ENCODE results near the gene KIF1A. TPM values are rescaled to one million over a fixed set of nuclear protein-coding genes. Genes with fewer than 3 reads are reported as not detected.

The KIF1A gene
- total and polyA plus RNA-seq, 2 donors (not counting 3 experiments of a cell fraction or from before 2014, with no cell fraction given) = 0.11 to 0.64 TPM

DNA sequence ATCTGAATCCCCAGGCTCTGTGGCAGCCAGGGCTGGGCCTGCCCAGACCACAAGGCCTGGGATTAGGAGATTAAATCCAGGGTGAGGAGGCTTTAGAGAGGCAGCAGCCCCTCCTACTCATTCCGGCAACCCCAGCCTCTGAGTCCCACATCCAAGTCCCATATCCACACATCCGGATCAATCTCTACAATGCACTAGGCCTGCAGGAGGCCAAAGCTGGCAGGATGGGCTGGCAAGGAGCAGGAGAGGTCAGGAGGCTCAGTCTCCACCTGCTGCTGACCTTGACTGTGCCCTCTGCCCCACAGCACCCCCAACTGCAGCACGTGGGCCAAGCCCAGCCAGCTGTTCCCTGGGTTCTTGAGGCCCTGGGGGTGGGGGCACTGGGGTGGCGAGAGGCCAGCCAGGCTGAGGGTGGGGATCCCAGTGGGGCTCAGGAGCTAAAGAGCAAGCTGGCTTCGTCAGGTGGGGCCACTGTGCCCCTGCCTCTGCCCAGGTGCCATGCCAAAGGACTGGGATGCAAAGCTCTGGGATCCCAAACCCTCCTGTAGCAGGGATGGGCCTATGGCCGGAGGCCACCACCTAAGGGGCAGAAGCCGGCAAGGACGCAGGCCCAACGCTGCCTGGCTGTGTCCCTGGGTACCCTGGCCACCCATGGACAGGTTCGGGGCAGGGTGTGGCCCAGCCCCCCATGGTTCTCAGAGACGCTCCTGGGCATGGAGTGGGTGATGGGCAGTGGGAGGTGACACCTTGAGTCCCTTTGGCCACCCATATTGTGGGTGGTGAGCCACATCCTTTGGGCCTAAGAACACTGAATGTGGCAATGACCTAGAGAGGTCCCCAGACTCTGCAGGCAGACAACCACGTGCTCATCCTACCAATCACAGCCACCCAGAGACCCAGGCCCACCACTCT is 3.2 kb downstream of the KIF1A start:
- Histone ChIP-seq H4K20me1 (replicated peaks; ENCODE audit: control insufficient read depth, extremely low read depth, insufficient read depth, low read length) (no peaks in the 10 kb centered on the region), H3K27me3 (ENCODE audit: control insufficient read depth in 2 of 2, insufficient read depth in 2 of 2, low read length in 2 of 2) (peaks cover 21 to 32% of the 10 kb centered on the region in 2 experiments), H2AFZ (ENCODE audit: low read depth, low read length) (no peak overlapping the region), H3K4me1 (ENCODE audit: control insufficient read depth, extremely low read depth, insufficient read depth, low read length) (no peaks in the 10 kb centered on the region), H3K9me3 (replicated peaks; ENCODE audit: control insufficient read depth, insufficient read depth, low read length) (no peaks in the 10 kb centered on the region), H3K9ac (replicated peaks; ENCODE audit: extremely low read depth, insufficient read depth, low read length) (no peak overlapping the region), H3K79me2 (ENCODE audit: control insufficient read depth, insufficient read depth, low read length) (no peaks in the 10 kb centered on the region), H3K4me3 (replicated peaks in 1 of 3; ENCODE audit: insufficient read depth in 1 of 3, low read depth in 1 of 3, low read length in 3 of 3) (no peak overlapping the region), H3K9me1 (replicated peaks; ENCODE audit: control insufficient read depth, extremely low read depth, insufficient read depth, low read length) (no peaks in the 10 kb centered on the region), H3K27ac (ENCODE audit: insufficient read depth, low read depth, low read length) (no peak overlapping the region), H3K36me3 (ENCODE audit: control insufficient read depth in 2 of 2, extremely low read depth in 1 of 2, insufficient read depth in 2 of 2, low read length in 2 of 2) (no peaks in the 10 kb centered on the region), H3K4me2 (ENCODE audit: insufficient read depth, low read length) (no peak overlapping the region)
- ChIA-PET CTCF (no interaction called here), POLR2A (no interaction called here)
- no peak for FAIRE-seq
- TF ChIP-seq MYC (IDR thresholded peaks at IDR 0.05; ENCODE audit: low read depth, low read length) (no peak), FOS (IDR thresholded peaks at IDR 0.05; ENCODE audit: borderline replicate concordance, insufficient read depth, low read length) (no peak), POLR2A (IDR thresholded peaks at IDR 0.05; ENCODE audit: low read depth, low read length) (no peak), EZH2 (IDR thresholded peaks at IDR 0.05; ENCODE audit: borderline replicate concordance, low read depth, low read length, severe bottlenecking) (no peak), JUN (IDR thresholded peaks at IDR 0.05; ENCODE audit: borderline replicate concordance, insufficient read depth, insufficient read length, low read depth) (no peak), GATA2 (IDR thresholded peaks at IDR 0.05; ENCODE audit: insufficient read depth, insufficient read length, low read depth, low read length) (no peak), POLR2AphosphoS5 (IDR thresholded peaks at IDR 0.05; ENCODE audit: insufficient read depth, low read depth, low read length) (no peak)
- TF ChIP-seq, protein P1, sequence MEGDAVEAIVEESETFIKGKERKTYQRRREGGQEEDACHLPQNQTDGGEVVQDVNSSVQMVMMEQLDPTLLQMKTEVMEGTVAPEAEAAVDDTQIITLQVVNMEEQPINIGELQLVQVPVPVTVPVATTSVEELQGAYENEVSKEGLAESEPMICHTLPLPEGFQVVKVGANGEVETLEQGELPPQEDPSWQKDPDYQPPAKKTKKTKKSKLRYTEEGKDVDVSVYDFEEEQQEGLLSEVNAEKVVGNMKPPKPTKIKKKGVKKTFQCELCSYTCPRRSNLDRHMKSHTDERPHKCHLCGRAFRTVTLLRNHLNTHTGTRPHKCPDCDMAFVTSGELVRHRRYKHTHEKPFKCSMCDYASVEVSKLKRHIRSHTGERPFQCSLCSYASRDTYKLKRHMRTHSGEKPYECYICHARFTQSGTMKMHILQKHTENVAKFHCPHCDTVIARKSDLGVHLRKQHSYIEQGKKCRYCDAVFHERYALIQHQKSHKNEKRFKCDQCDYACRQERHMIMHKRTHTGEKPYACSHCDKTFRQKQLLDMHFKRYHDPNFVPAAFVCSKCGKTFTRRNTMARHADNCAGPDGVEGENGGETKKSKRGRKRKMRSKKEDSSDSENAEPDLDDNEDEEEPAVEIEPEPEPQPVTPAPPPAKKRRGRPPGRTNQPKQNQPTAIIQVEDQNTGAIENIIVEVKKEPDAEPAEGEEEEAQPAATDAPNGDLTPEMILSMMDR (IDR thresholded peaks at IDR 0.05; ENCODE audit: extremely low read depth in 1 of 2, insufficient read depth in 1 of 2, low read depth in 1 of 2, low read length in 2 of 2) = no peak
- TF ChIP-seq, protein P2, sequence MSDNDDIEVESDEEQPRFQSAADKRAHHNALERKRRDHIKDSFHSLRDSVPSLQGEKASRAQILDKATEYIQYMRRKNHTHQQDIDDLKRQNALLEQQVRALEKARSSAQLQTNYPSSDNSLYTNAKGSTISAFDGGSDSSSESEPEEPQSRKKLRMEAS (IDR thresholded peaks at IDR 0.05; ENCODE audit: insufficient read depth, insufficient read length) = no peak
- no peak for DNase-seq (ENCODE audit: low read depth, low spot score)
- no TSS peak for BruUV-seq (replicated peaks)
- dilution Hi-C loops (cut with MboI; ENCODE audit: extremely low pct_ligation_motif_present, low sequenced_read_pairs) = no loop called here
- intact Hi-C loops (cut with micrococcal nuclease) = no loop called here

Data from endothelial cell of umbilical vein (primary cell).